KMS-11 (cell line): ENCODE measurements around the gene PRKAG3.
A peak's percentile ranks its signal among the peaks of the same experiment; 100 is the strongest.

Source experiments
- H2AFZ ChIP-seq: fragments of 200-600 bp; sonication (generic); 2 replicates; pipeline ENCODE4 v1.6.1; 2016; ENCODE audit warnings: antibody characterized with exemption, mixed run types, low read depth
- H3K27ac ChIP-seq: fragments of 200-600 bp; sonication (generic); 2 replicates; pipeline ENCODE4 v1.6.1; 2016; ENCODE audit warnings: mild to moderate bottlenecking, mixed run types
- H3K27me3 ChIP-seq: fragments of 200-600 bp; sonication (generic); 2 replicates; pipeline ENCODE4 v1.6.1; 2017; ENCODE audit warnings: mild to moderate bottlenecking, low read depth, mixed run types, moderate library complexity; ENCODE audit not compliant: insufficient read depth
- H3K36me3 ChIP-seq: fragments of 200-600 bp; sonication (generic); 2 replicates; pipeline ENCODE4 v1.6.1; 2017; ENCODE audit warnings: mild to moderate bottlenecking, mixed run types; ENCODE audit not compliant: insufficient read depth
- H3K4me1 ChIP-seq: fragments of 200-600 bp; sonication (generic); 2 replicates; pipeline ENCODE4 v1.6.1; 2016; ENCODE audit warnings: mild to moderate bottlenecking, low read depth, mixed run types; ENCODE audit not compliant: poor library complexity, severe bottlenecking
- H3K4me2 ChIP-seq: fragments of 200-600 bp; sonication (generic); 2 replicates; pipeline ENCODE4 v1.7.0; 2016; ENCODE audit warnings: mild to moderate bottlenecking, mixed run types
- H3K4me3 ChIP-seq: fragments of 200-600 bp; sonication (generic); IDR thresholded peaks from 2 replicates; pipeline ENCODE4 v1.6.1; 2017; ENCODE audit warnings: low read depth, low read length, mixed read lengths; ENCODE audit not compliant: insufficient read depth
- H3K79me2 ChIP-seq: fragments of 200-600 bp; sonication (generic); 2 replicates; pipeline ENCODE4 v1.6.1; 2016; ENCODE audit warnings: low read depth, mixed run types; ENCODE audit not compliant: insufficient read depth
- H3K9ac ChIP-seq: fragments of 200-600 bp; sonication (generic); 2 replicates; pipeline ENCODE4 v1.6.1; 2016; ENCODE audit warnings: mild to moderate bottlenecking, mixed run types
- H4K20me1 ChIP-seq: fragments of 200-600 bp; sonication (generic); 2 replicates; pipeline ENCODE4 v1.6.1; 2016; ENCODE audit warnings: mild to moderate bottlenecking, mixed run types; ENCODE audit not compliant: insufficient read depth
- TF ChIP-seq, protein P1 (sequence below): fragments of 200-600 bp; sonication (generic); conservative IDR thresholded peaks from 2 replicates; pipeline ENCODE4 v1.6.1; 2017; ENCODE audit warnings: low read depth, mild to moderate bottlenecking, antibody characterized with exemption, low read length, moderate library complexity, mixed read lengths

PRKAG3 gene

GRCh38 chr2:218807626-218808025 lies 24.0 kb downstream of the PRKAG3 start:
- no peaks in the 10 kb centered on the region for H3K27me3 ChIP-seq
- H3K4me2 ChIP-seq = no peak overlapping the region
- H3K4me1 ChIP-seq = peaks cover 28% of the 10 kb centered on the region
- TF ChIP-seq, protein P1, sequence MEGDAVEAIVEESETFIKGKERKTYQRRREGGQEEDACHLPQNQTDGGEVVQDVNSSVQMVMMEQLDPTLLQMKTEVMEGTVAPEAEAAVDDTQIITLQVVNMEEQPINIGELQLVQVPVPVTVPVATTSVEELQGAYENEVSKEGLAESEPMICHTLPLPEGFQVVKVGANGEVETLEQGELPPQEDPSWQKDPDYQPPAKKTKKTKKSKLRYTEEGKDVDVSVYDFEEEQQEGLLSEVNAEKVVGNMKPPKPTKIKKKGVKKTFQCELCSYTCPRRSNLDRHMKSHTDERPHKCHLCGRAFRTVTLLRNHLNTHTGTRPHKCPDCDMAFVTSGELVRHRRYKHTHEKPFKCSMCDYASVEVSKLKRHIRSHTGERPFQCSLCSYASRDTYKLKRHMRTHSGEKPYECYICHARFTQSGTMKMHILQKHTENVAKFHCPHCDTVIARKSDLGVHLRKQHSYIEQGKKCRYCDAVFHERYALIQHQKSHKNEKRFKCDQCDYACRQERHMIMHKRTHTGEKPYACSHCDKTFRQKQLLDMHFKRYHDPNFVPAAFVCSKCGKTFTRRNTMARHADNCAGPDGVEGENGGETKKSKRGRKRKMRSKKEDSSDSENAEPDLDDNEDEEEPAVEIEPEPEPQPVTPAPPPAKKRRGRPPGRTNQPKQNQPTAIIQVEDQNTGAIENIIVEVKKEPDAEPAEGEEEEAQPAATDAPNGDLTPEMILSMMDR = no peak
- H4K20me1 ChIP-seq = no peaks in the 10 kb centered on the region
- no peak overlapping the region for H3K27ac ChIP-seq
- H2AFZ ChIP-seq = no peak overlapping the region
- H3K79me2 ChIP-seq = no peaks in the 10 kb centered on the region
- no peaks in the 10 kb centered on the region for H3K36me3 ChIP-seq
- H3K9ac ChIP-seq = no peak overlapping the region
- H3K4me3 ChIP-seq = no peak overlapping the region

DNA sequence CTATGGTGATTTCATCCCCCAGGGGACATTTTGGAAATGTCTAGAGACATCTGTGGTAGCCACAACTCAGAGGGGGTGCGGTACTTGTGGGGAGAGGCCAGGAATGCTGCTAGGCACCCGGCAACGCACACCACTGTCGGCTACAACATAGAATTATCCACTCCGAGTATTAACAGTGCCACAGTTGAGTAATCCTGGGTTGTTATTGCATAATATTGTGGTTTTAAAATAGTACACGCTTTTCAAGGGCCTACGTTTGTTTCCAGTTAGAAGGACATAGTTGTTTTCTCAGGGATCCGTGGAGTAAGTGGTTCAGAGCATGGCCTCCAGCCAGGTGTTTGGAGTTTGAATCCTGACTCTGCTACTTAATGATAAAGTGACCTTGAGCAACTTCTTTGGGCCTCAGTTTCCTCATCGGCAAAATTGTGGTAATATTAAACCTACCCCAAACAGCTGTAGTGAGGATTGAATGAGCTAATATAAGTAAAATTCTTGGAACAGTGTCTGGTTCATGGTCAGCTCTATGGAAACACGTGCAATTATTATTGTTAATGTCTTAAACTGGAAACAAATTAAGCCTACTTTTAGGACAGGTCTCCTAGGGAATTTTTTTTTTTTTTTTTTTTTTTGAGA lies 25.1 kb downstream of the PRKAG3 start:
- no peak overlapping the region; the same call in 1 of the 2 replicates for H3K27ac ChIP-seq
- H3K79me2 ChIP-seq = no peaks in the 10 kb centered on the region
- no peak overlapping the region for H3K9ac ChIP-seq
- H4K20me1 ChIP-seq = no peaks in the 10 kb centered on the region
- peak overlapping the region; percentile 67; the same call in 1 of the 2 replicates for H2AFZ ChIP-seq
- TF ChIP-seq, protein P1 = no peak
- peaks cover 29% of the 10 kb centered on the region for H3K4me1 ChIP-seq
- peak overlapping the region; percentile 30; the same call in 1 of the 2 replicates for H3K4me2 ChIP-seq
- H3K36me3 ChIP-seq = no peaks in the 10 kb centered on the region
- no peak overlapping the region for H3K4me3 ChIP-seq
- no peaks in the 10 kb centered on the region for H3K27me3 ChIP-seq

DNA sequence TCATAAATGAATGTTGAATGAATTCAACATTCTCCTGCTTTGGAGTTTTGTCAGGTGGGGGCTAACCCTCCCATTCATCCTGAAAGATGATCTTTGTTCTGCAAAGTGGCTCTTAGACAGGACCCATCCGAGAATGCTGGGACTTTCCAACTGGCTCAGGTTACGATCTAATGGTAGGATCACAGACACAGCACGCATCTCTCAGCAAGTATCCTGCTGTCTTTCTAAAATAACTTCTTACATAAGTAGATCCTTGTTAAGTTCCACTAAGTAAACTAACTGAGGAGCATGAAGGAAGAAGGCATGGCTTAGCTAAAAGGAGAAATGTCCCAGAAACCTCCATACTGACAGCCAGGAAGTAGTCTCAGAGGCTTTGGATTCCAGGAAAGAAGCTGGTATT lies 26.0 kb downstream of the PRKAG3 start:
- Histone ChIP-seq H3K9ac (no peak overlapping the region), H3K27ac (peak overlapping the region; percentile 3; the same call in 1 of the 2 replicates), H3K27me3 (no peaks in the 10 kb centered on the region), H3K4me3 (no peak overlapping the region), H2AFZ (peak overlapping the region; percentile 67), H3K4me2 (peak overlapping the region; percentile 30; the same call in 1 of the 2 replicates), H3K4me1 (peaks cover 29% of the 10 kb centered on the region), H4K20me1 (no peaks in the 10 kb centered on the region), H3K36me3 (no peaks in the 10 kb centered on the region), H3K79me2 (no peaks in the 10 kb centered on the region)
- TF ChIP-seq, protein P1 = no peak

- no peak overlapping the region for H3K4me3 ChIP-seq
- H3K4me2 ChIP-seq = no peak overlapping the region
- H3K27me3 ChIP-seq = no peaks in the 10 kb centered on the region
- H2AFZ ChIP-seq = no peak overlapping the region
- no peaks in the 10 kb centered on the region for H3K79me2 ChIP-seq
- TF ChIP-seq, protein P1 = no peak
- no peak overlapping the region for H3K9ac ChIP-seq
- H3K4me1 ChIP-seq = peaks cover 29% of the 10 kb centered on the region
- H3K36me3 ChIP-seq = no peaks in the 10 kb centered on the region
- no peak overlapping the region for H3K27ac ChIP-seq
- no peaks in the 10 kb centered on the region for H4K20me1 ChIP-seq
Measured at GRCh38 chr2:218804817-218805216, 26.8 kb downstream of the PRKAG3 start.
